ENCODE measurements around the gene FOXL1.

GRCh38 chr16:86549893-86550190, 28.5 kb upstream of the FOXL1 start:
- no peak for TF ChIP-seq YY1 (IDR thresholded peaks at IDR 0.05; ENCODE audit: insufficient read depth, insufficient read length)
- TF ChIP-seq ZNF274 (IDR thresholded peaks at IDR 0.05; ENCODE audit: low read depth, low read length): no peak

Data from NT2/D1 (cell line).